Measurements from ENCODE around the gene RUNX1. TPM values are rescaled to one million over a fixed set of nuclear protein-coding genes. Genes with fewer than 3 reads are reported as not detected.

RUNX1 gene
- polyA plus RNA-seq, 1 experiment, result 20.9 TPM

DNA sequence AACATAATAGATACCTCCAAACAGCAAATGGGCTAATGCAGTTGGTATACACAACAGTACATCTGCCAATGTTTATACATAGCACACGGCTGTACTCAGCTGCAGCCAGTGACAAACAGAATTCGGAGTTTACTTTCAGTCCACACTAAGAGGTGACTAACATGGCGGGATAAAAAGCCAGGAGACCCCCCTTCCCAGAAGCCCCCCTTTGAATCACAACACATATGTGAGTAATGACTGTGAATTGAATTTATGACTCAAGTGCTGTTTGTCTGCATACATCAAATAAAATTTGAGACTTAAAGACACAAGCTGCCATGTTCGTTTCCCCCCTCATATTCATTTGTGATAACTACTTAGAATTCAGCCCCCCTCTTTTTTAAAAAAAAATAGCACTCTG, 113.2 kb downstream of the RUNX1 start:
- CTCF ChIA-PET, result interaction anchor here (0.8 kb wide), 1 partner anchor 190 kb away, joined by 3 read pairs; no protein-coding TSS in a partner anchor
- POLR2A ChIA-PET, result interaction anchor here (0.7 to 1.0 kb wide), 4 partner anchors 21 to 983 kb away, joined by 3 to 5 read pairs (median 4); no protein-coding TSS in a partner anchor
- Histone ChIP-seq H3K27me3 (ENCODE audit: control insufficient read depth, insufficient read depth, low read length) (no peaks in the 10 kb centered on the region), H3K27ac (ENCODE audit: low read depth, low read length) (no peak overlapping the region), H3K9me3 (ENCODE audit: control insufficient read depth, insufficient read depth, low read length) (no peaks in the 10 kb centered on the region), H3K4me3 (ENCODE audit: low read depth, low read length) (no peak overlapping the region)
- DNase-seq (ENCODE audit: low read depth, low spot score), result no peak
- no peak for TF ChIP-seq CTCF (IDR thresholded peaks at IDR 0.05; ENCODE audit: low read depth, low read length)

DNA sequence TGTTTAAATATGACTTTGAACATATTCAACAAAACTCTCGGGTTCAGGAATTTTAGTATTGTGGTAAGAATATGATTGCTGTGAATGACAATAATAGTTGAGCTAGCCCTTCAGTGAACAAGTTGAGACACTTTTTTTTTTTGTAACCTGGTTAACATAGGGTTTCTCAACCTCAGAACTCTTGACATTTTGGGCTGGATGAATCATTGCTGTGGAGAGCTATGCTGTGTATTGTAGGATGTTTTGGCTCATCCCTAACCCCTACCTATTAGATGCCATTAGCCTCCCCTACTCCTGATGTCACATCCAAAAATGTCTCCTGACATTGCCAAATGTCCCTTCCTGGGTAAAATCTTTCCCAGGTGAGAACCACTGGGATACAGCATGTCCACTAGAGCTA, 113.7 kb downstream of the RUNX1 start:
- DNase-seq (ENCODE audit: low read depth, low spot score), result no peak
- ChIA-PET CTCF (interaction anchor here (0.8 kb wide), 1 partner anchor 190 kb away, joined by 3 read pairs; no protein-coding TSS in a partner anchor), POLR2A (interaction anchor here (0.8 to 1.0 kb wide), 3 partner anchors 20 to 112 kb away, joined by 3 to 5 read pairs (median 3); no protein-coding TSS in a partner anchor)
- Histone ChIP-seq H3K9me3 (ENCODE audit: control insufficient read depth, insufficient read depth, low read length) (no peaks in the 10 kb centered on the region), H3K4me3 (ENCODE audit: low read depth, low read length) (no peak overlapping the region), H3K27ac (ENCODE audit: low read depth, low read length) (no peak overlapping the region), H3K27me3 (ENCODE audit: control insufficient read depth, insufficient read depth, low read length) (no peaks in the 10 kb centered on the region)
- no peak for TF ChIP-seq CTCF (IDR thresholded peaks at IDR 0.05; ENCODE audit: low read depth, low read length)

GRCh38 chr21:34934350-34934749, 114.8 kb downstream of the RUNX1 start:
- CTCF ChIA-PET, result no interaction called here
- Histone ChIP-seq H3K4me3 (ENCODE audit: low read depth, low read length) (no peak overlapping the region), H3K9me3 (ENCODE audit: control insufficient read depth, insufficient read depth, low read length) (no peaks in the 10 kb centered on the region), H3K27me3 (ENCODE audit: control insufficient read depth, insufficient read depth, low read length) (no peaks in the 10 kb centered on the region), H3K27ac (ENCODE audit: low read depth, low read length) (no peak overlapping the region)
- no peak for DNase-seq (ENCODE audit: low read depth, low spot score)
- TF ChIP-seq CTCF (IDR thresholded peaks at IDR 0.05; ENCODE audit: low read depth, low read length), result no peak
- POLR2A ChIA-PET, result no interaction called here

DNA sequence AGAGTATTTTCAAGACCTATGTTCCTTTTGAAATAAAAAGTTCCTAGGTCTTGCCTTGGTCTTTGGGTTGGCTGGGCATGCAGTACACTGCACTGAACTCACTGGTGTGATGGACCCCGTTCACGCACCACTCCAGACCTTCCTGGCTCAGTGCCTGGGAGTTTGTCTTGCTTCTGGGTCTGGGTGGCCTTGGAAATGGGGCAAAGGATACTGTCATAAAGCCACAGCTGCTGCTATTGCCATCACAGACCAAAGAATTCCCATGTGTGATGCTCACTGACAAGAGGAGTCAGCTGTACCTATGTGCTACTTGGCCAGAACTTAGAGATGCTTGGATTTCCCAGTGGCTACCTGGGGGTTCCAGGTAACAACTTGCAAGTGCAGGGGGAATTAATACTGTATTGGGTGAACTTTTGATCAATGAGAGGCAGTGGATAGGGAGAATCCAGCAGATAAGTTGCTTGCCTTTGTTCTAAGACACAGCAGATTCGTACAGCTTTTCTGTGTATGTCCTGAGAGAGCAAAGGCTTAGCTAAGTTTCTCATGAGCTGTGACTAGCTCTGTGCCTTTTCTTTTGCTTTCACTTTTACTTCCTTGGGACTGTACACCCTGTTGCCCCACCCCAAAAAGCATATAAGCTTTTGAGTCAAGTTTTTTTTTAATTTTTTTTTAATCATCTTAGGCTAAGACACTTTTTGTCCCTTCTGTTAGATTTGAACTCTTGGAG, 115.3 kb downstream of the RUNX1 start:
- DNase-seq (ENCODE audit: low read depth, low spot score), result no peak
- Histone ChIP-seq H3K27ac (ENCODE audit: low read depth, low read length) (no peak overlapping the region), H3K9me3 (ENCODE audit: control insufficient read depth, insufficient read depth, low read length) (no peaks in the 10 kb centered on the region), H3K27me3 (ENCODE audit: control insufficient read depth, insufficient read depth, low read length) (no peaks in the 10 kb centered on the region), H3K4me3 (ENCODE audit: low read depth, low read length) (no peak overlapping the region)
- TF ChIP-seq CTCF (IDR thresholded peaks at IDR 0.05; ENCODE audit: low read depth, low read length), result no peak
- CTCF ChIA-PET, result no interaction called here
- POLR2A ChIA-PET, result no interaction called here

GRCh38 chr21:34932233-34932632, 116.9 kb downstream of the RUNX1 start:
- POLR2A ChIA-PET, result no interaction called here
- CTCF ChIA-PET, result no interaction called here

More at GRCh38 chr21:34932233-34932632, 116.9 kb downstream of the RUNX1 start:
- H3K27ac ChIP-seq (ENCODE audit: low read depth, low read length), result no peak overlapping the region
- no peak overlapping the region for H3K4me3 ChIP-seq (ENCODE audit: low read depth, low read length)
- no peaks in the 10 kb centered on the region for H3K9me3 ChIP-seq (ENCODE audit: control insufficient read depth, insufficient read depth, low read length)
- no peak for TF ChIP-seq CTCF (IDR thresholded peaks at IDR 0.05; ENCODE audit: low read depth, low read length)
- no peak for DNase-seq (ENCODE audit: low read depth, low spot score)
- no peaks in the 10 kb centered on the region for H3K27me3 ChIP-seq (ENCODE audit: control insufficient read depth, insufficient read depth, low read length)

All from AG04450 (cell line).